DMS153 treated with DMSO at 0.1 percent for 48 hours (cell line): ENCODE measurements around the gene PDE1C.
A peak's percentile ranks its signal among the peaks of the same experiment; 100 is the strongest.

Source experiments
- DNase-seq: peaks from one replicate; lab custom pipeline; 2025; ENCODE audit not compliant: unreplicated experiment; lab: John Stamatoyannopoulos, UW

PDE1C gene

GRCh38 chr7:31903962-31904361, 166.2 kb downstream of the PDE1C start:
- no peak for DNase-seq

GRCh38 chr7:31899356-31899927, 170.8 kb downstream of the PDE1C start:
- no peak for DNase-seq

GRCh38 chr7:31896925-31897324, 173.3 kb downstream of the PDE1C start:
- DNase-seq, result no peak

- no peak for DNase-seq
These were observed 175.9 kb downstream of the PDE1C start for GRCh38 chr7:31894308-31894707.

GRCh38 chr7:31893365-31893764, 176.8 kb downstream of the PDE1C start:
- no peak for DNase-seq

- DNase-seq, result no peak
These were observed 177.9 kb downstream of the PDE1C start for GRCh38 chr7:31892099-31892829.

GRCh38 chr7:31890766-31891165, 179.4 kb downstream of the PDE1C start:
- DNase-seq, result no peak

GRCh38 chr7:31890198-31890597, 180.0 kb downstream of the PDE1C start:
- no peak for DNase-seq

GRCh38 chr7:31887006-31887405, 183.2 kb downstream of the PDE1C start:
- no peak for DNase-seq

GRCh38 chr7:31885171-31885570, 185.0 kb downstream of the PDE1C start:
- no peak for DNase-seq

- DNase-seq, result peak; percentile 10
These were observed 186.4 kb downstream of the PDE1C start for GRCh38 chr7:31883761-31884164.

GRCh38 chr7:31882187-31882586, 188.0 kb downstream of the PDE1C start:
- no peak for DNase-seq

GRCh38 chr7:31878875-31879274, 191.3 kb downstream of the PDE1C start:
- no peak for DNase-seq

- DNase-seq, result peak; percentile 23
These were observed 194.8 kb downstream of the PDE1C start for GRCh38 chr7:31875424-31875823.

- DNase-seq, result no peak
These were observed 195.4 kb downstream of the PDE1C start for GRCh38 chr7:31874631-31875386.

- no peak for DNase-seq
These were observed 196.2 kb downstream of the PDE1C start for GRCh38 chr7:31873816-31874597.

- no peak for DNase-seq
These were observed 197.4 kb downstream of the PDE1C start for GRCh38 chr7:31872545-31873370.

GRCh38 chr7:31864646-31865045, 205.6 kb downstream of the PDE1C start:
- DNase-seq, result no peak

- no peak for DNase-seq
These were observed 209.3 kb downstream of the PDE1C start for GRCh38 chr7:31860925-31861324.

- DNase-seq, result no peak
These were observed 212.2 kb downstream of the PDE1C start for GRCh38 chr7:31858055-31858454.
